ENCODE data around the gene CP. TPM values are rescaled to one million over a fixed set of nuclear protein-coding genes. Genes with fewer than 3 reads are reported as not detected.
A peak's percentile ranks its signal among the peaks of the same experiment; 100 is the strongest.
"Not testable (repeated sequence)": the region's sequence is repeated elsewhere in the genome, so short reads cannot be mapped to it uniquely, and the experiment has no call there.

CP gene
- total RNA-seq, 3 donors from 2014 or later (not counting 1 experiment from before 2014, with no cell fraction given), result not detected

- H3K9me3 Mint-ChIP-seq, result no peaks in the 10 kb centered on the region
- ATAC-seq (peak; percentile 87 to 91 (median 90)), DNase-seq (peak in 1 of 2 donors; percentile 64)
- no peaks in the 10 kb centered on the region for H3K27me3 Mint-ChIP-seq (ENCODE audit: low read depth in 2 of 2)
- peaks cover 23 to 26% of the 10 kb centered on the region in 2 donors for H3K4me1 Mint-ChIP-seq
- Histone ChIP-seq H3K4me1 (ENCODE audit: control insufficient read depth, insufficient read depth, low read length) (peaks cover 21% of the 10 kb centered on the region), H3K27me3 (ENCODE audit: control insufficient read depth, insufficient read depth, low read length) (no peaks in the 10 kb centered on the region), H3K36me3 (ENCODE audit: control insufficient read depth, insufficient read depth, low read length) (no peaks in the 10 kb centered on the region), H3K27ac (ENCODE audit: low read length) (peak overlapping the region; percentile 59), H3K9me3 (ENCODE audit: control insufficient read depth, insufficient read depth, low read length) (no peaks in the 10 kb centered on the region), H3K4me3 (ENCODE audit: low read length) (peak overlapping the region; percentile 31)
- 2% methylated on average over 8 of the region's 9 CpGs for WGBS (ENCODE audit: insufficient coverage)
- intact Hi-C loops (cut with micrococcal nuclease), result no loop called here
- H3K27ac Mint-ChIP-seq, result peak overlapping the region; percentile 80 to 92
- TF ChIP-seq CTCF (IDR thresholded peaks at IDR 0.05), result no peak
- no peaks in the 10 kb centered on the region for H3K36me3 Mint-ChIP-seq
- H3K4me3 Mint-ChIP-seq, result peak overlapping the region; percentile 79
Observed at GRCh38 chr3:149224736-149225594, 3.3 kb upstream of the CP start.

- no peaks in the 10 kb centered on the region for H3K9me3 ChIP-seq (ENCODE audit: control insufficient read depth, insufficient read depth, low read length)
- ATAC-seq (no peak), DNase-seq (no peak)
- H3K27ac ChIP-seq (ENCODE audit: low read length), result no peak overlapping the region
- no peak overlapping the region for H3K4me3 Mint-ChIP-seq
- H3K4me1 Mint-ChIP-seq, result peaks cover 23 to 26% of the 10 kb centered on the region in 2 donors
- no peaks in the 10 kb centered on the region for H3K36me3 Mint-ChIP-seq
- no peak for TF ChIP-seq CTCF (IDR thresholded peaks at IDR 0.05)
- intact Hi-C loops (cut with micrococcal nuclease), result no loop called here
- peak overlapping the region; percentile 80 to 92 for H3K27ac Mint-ChIP-seq
- no peaks in the 10 kb centered on the region for H3K27me3 ChIP-seq (ENCODE audit: control insufficient read depth, insufficient read depth, low read length)
- H3K4me3 ChIP-seq (ENCODE audit: low read length), result no peak overlapping the region
- H3K36me3 ChIP-seq (ENCODE audit: control insufficient read depth, insufficient read depth, low read length), result no peaks in the 10 kb centered on the region
- 94% methylated on average over 6 of the region's 6 CpGs for WGBS (ENCODE audit: insufficient coverage)
- peaks cover 21% of the 10 kb centered on the region for H3K4me1 ChIP-seq (ENCODE audit: control insufficient read depth, insufficient read depth, low read length)
- H3K27me3 Mint-ChIP-seq (ENCODE audit: low read depth in 2 of 2), result no peaks in the 10 kb centered on the region
- no peaks in the 10 kb centered on the region for H3K9me3 Mint-ChIP-seq
Observed at GRCh38 chr3:149223461-149223820, 1.8 kb upstream of the CP start.

GRCh38 chr3:149219380-149220121 is 2.1 kb downstream of the CP start:
- H3K27ac ChIP-seq (ENCODE audit: low read length); ATAC-seq; H3K9me3 ChIP-seq (ENCODE audit: control insufficient read depth, insufficient read depth, low read length); H3K36me3 ChIP-seq (ENCODE audit: control insufficient read depth, insufficient read depth, low read length); H3K27me3 ChIP-seq (ENCODE audit: control insufficient read depth, insufficient read depth, low read length); H3K36me3 Mint-ChIP-seq; H3K9me3 Mint-ChIP-seq; H3K27ac Mint-ChIP-seq; DNase-seq; H3K4me3 Mint-ChIP-seq; intact Hi-C loops (cut with micrococcal nuclease); H3K27me3 Mint-ChIP-seq (ENCODE audit: low read depth in 2 of 2); H3K4me3 ChIP-seq (ENCODE audit: low read length): not testable (repeated sequence)
- 82% methylated on average over 1 of the region's 1 CpG for WGBS (ENCODE audit: insufficient coverage)
- H3K4me1 Mint-ChIP-seq, result peaks cover 8 to 11% of the 10 kb centered on the region in 2 donors
- H3K4me1 ChIP-seq (ENCODE audit: control insufficient read depth, insufficient read depth, low read length), result peaks cover 13% of the 10 kb centered on the region

GRCh38 chr3:149217347-149217746 is 4.3 kb downstream of the CP start:
- TF ChIP-seq CTCF (IDR thresholded peaks at IDR 0.05), result no peak
- no peak for DNase-seq
- ATAC-seq, result no peak
- WGBS (ENCODE audit: insufficient coverage), result 86% methylated on average over 5 of the region's 5 CpGs
- no peak overlapping the region for H3K4me3 ChIP-seq (ENCODE audit: low read length)
- intact Hi-C loops (cut with micrococcal nuclease), result no loop called here
- no peaks in the 10 kb centered on the region for H3K27me3 ChIP-seq (ENCODE audit: control insufficient read depth, insufficient read depth, low read length)
- no peaks in the 10 kb centered on the region for H3K9me3 ChIP-seq (ENCODE audit: control insufficient read depth, insufficient read depth, low read length)
- no peaks in the 10 kb centered on the region for H3K36me3 ChIP-seq (ENCODE audit: control insufficient read depth, insufficient read depth, low read length)
- Mint-ChIP-seq H3K4me3 (no peak overlapping the region), H3K36me3 (no peaks in the 10 kb centered on the region), H3K4me1 (no peaks in the 10 kb centered on the region), H3K9me3 (no peaks in the 10 kb centered on the region), H3K27me3 (ENCODE audit: low read depth in 2 of 2) (no peaks in the 10 kb centered on the region), H3K27ac (no peak overlapping the region)
- H3K4me1 ChIP-seq (ENCODE audit: control insufficient read depth, insufficient read depth, low read length), result no peaks in the 10 kb centered on the region
- H3K27ac ChIP-seq (ENCODE audit: low read length), result no peak overlapping the region

Data from natural killer cell (primary cell).